GM23338 (cell line): ENCODE results near the gene CRTC1. TPM values are rescaled to one million over a fixed set of nuclear protein-coding genes. Genes with fewer than 3 reads are reported as not detected.

Experiments
- ATAC-seq: fragments of 200-7000 bp; cut with Tn5 transposase; 3 replicates; pipeline ENCODE4 v1.9.1; 2020
- DNase-seq: peaks from one replicate; pipeline ENCODE4 v3.0.0-alpha.2; 2015; ENCODE audit warnings: low spot score
- H2AFZ ChIP-seq: fragments of 200-600 bp; sonication (generic); 2 replicates; pipeline ENCODE4 v1.8.0; 2016; ENCODE audit warnings: antibody characterized with exemption, mild to moderate bottlenecking, moderate library complexity
- H3F3A ChIP-seq: fragments of 200-600 bp; sonication (generic); replicated peaks from 2 replicates; pipeline ENCODE4 v1.8.0; 2017; ENCODE audit warnings: antibody characterized with exemption, mixed run types, low read depth
- H3K27ac ChIP-seq: fragments of 200-600 bp; sonication (generic); 2 replicates; pipeline ENCODE4 v1.6.1; 2016; ENCODE audit warnings: low read depth
- H3K27me3 ChIP-seq: fragments of 200-600 bp; sonication (generic); 2 replicates; pipeline ENCODE4 v1.8.0; 2016; ENCODE audit warnings: mild to moderate bottlenecking, mixed run types, moderate library complexity; ENCODE audit not compliant: insufficient read depth
- H3K36me3 ChIP-seq: fragments of 200-600 bp; sonication (generic); 2 replicates; pipeline ENCODE4 v1.8.0; 2016; ENCODE audit warnings: mild to moderate bottlenecking; ENCODE audit not compliant: insufficient read depth
- H3K4me1 ChIP-seq: fragments of 200-600 bp; sonication (generic); 2 replicates; pipeline ENCODE4 v1.8.0; 2016; ENCODE audit warnings: mild to moderate bottlenecking, moderate library complexity; ENCODE audit not compliant: insufficient read depth
- H3K4me2 ChIP-seq: fragments of 200-600 bp; sonication (generic); 2 replicates; pipeline ENCODE4 v1.7.1; 2017; ENCODE audit warnings: mixed run types
- H3K4me3 ChIP-seq: fragments of 200-600 bp; sonication (generic); 2 replicates; pipeline ENCODE4 v1.6.1; 2016; ENCODE audit warnings: mixed run types
- H3K79me2 ChIP-seq: fragments of 200-600 bp; sonication (generic); replicated peaks from 2 replicates; pipeline ENCODE4 v1.8.0; 2017; ENCODE audit warnings: mild to moderate bottlenecking; ENCODE audit not compliant: insufficient read depth
- H3K9me2 ChIP-seq: fragments of 200-600 bp; sonication (generic); 2 replicates; pipeline ENCODE4 v1.8.0; 2017; ENCODE audit not compliant: insufficient read depth
- H4K20me1 ChIP-seq: fragments of 200-600 bp; sonication (generic); replicated peaks from 2 replicates; pipeline ENCODE4 v1.8.0; 2017; ENCODE audit warnings: mild to moderate bottlenecking; ENCODE audit not compliant: insufficient read depth
- H3K27ac Mint-ChIP-seq: 2 replicates; pipeline ENCODE4 v1.8.0; 2020; ENCODE audit warnings: inconsistent platforms, mild to moderate bottlenecking, moderate library complexity, mixed read lengths
- H3K27me3 Mint-ChIP-seq: 3 replicates; pipeline ENCODE4 v1.8.0; 2022; ENCODE audit warnings: low read depth, mild to moderate bottlenecking, moderate library complexity, mixed read lengths, inconsistent platforms; ENCODE audit not compliant: insufficient read depth, poor library complexity
- H3K36me3 Mint-ChIP-seq: 3 replicates; pipeline ENCODE4 v1.8.0; 2021; ENCODE audit warnings: low read depth, mild to moderate bottlenecking, inconsistent platforms, moderate library complexity, mixed read lengths
- H3K4me1 Mint-ChIP-seq: 3 replicates; pipeline ENCODE4 v1.8.0; 2020; ENCODE audit warnings: mild to moderate bottlenecking, inconsistent platforms, mixed read lengths
- H3K4me3 Mint-ChIP-seq: 3 replicates; pipeline ENCODE4 v1.8.0; 2021; ENCODE audit warnings: moderate library complexity, mild to moderate bottlenecking, inconsistent platforms, mixed read lengths
- H3K9me3 Mint-ChIP-seq: 3 replicates; pipeline ENCODE4 v1.8.0; 2020; ENCODE audit warnings: moderate library complexity, mild to moderate bottlenecking, inconsistent platforms, mixed read lengths
- CREB1 ChIP-seq: fragments of 250-450 bp; sonication (Bioruptor Pico); IDR thresholded peaks from 2 replicates; pipeline ENCODE4 v1.5.0; 2020; ENCODE audit warnings: low read depth, mild to moderate bottlenecking, moderate library complexity
- EZH2phosphoT487 ChIP-seq: fragments of 200-600 bp; sonication (generic); IDR thresholded peaks from one replicate; pipeline ENCODE4 v1.8.1; 2018; ENCODE audit warnings: antibody characterized with exemption; ENCODE audit not compliant: unreplicated experiment
- REST ChIP-seq: IDR thresholded peaks from one replicate; pipeline ENCODE4 v1.6.1; 2018; ENCODE audit warnings: antibody characterized with exemption; ENCODE audit not compliant: unreplicated experiment
- polyA plus RNA-seq: library from polyadenylated mRNA; unstranded; fragments of >200 nt; fragmentation: Nextera tagmentation; extraction: Ambion mirVana; gene quantifications from 2 replicates; pipeline ENCODE4 v1.2.1, GENCODE V29; 2016
- total RNA-seq: library from RNA; depleted of rRNA; stranded (reverse); fragments of >200 nt; shearing (Covaris generic); gene quantifications from 2 replicates; pipeline ENCODE4 v1.2.3, GENCODE V29; 2014
- TF ChIP-seq, protein P1 (sequence below): IDR thresholded peaks from 2 replicates; pipeline ENCODE4 v1.6.1; 2016; ENCODE audit warnings: antibody characterized with exemption
- TF ChIP-seq, protein P2 (sequence below): fragments of 250-450 bp; sonication (Bioruptor Pico); IDR thresholded peaks from 2 replicates; pipeline ENCODE4 v1.5.0; 2020; ENCODE audit warnings: mild to moderate bottlenecking, moderate library complexity

Gene CRTC1
- total and polyA plus RNA-seq, 2 experiments from 2014 or later: 5.4 to 8.4 TPM

DNA sequence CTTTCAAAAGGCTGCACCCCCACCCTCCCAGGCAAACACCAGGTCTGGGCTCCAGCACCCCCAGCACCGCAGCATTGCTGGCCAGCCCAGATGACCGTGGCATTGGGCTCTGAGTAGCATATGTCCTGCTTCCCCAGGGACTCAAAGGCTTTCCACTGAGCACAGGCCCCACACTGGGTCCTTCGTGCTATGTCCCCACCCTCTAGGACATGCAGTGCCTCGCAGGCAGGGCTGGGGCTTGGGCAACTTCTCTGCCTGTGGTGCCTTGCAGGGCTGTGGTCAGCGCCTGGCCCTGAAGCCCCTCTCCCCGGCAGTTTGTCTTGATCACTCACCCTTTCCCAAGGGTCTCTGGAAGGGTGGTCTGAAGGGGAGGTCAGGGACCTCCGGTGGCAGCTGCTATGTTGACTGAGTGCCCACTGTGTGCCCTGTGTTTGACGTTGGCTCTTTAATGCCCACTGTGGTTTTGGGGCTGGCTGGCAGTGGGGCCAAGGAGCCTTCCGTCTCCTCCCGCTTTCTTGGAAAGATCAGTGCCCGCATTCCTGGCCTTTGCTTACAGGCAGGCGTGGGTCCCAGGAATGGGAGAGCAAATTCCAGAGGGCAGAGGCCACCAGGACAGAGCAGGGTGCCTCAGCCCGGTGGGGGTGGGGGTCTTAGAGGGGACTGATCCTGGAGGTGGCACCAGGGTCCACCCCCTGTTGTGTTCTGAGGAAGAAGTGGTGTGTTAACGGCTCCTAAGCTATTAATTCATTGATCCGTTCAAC lies 20.3 kb upstream of the CRTC1 start (continued):
- no peak for TF ChIP-seq CREB1

DNA sequence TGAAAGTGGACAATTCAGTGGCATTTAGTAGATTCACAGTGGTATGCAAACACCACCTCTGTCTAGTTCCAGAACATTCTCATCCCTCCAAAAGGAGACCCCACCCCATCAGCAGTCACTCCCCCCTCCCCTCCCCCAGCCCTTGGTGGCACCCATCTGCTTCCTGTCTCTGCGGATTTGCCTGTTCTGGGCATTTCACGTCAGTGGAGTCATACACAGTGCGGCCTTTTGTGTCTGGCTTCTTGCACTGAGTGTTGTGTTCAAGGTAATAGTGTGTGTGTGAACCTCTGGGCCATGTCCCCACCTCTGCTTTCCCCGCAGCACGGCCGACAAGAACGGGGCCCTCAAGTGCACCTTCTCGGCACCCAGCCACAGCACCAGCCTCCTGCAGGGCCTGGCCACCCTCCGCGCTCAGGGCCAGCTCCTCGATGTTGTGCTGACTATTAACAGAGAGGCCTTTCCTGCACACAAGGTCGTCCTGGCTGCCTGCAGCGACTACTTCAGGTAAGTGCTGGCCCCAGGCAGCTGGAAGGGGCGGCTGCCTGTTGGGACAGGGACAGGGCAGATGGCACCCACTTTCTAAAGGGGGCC lies 19.4 kb upstream of the CRTC1 start:
- Histone ChIP-seq H3K27ac (no peak overlapping the region), H3K9me2 (no peaks in the 10 kb centered on the region), H3K4me3 (no peak overlapping the region), H3K36me3 (no peaks in the 10 kb centered on the region), H3F3A (0 out of 2 replicates have a peak, but pooled peaks cover 3% of the 10 kb centered on the region), H3K4me1 (no peaks in the 10 kb centered on the region), H3K4me2 (no peak overlapping the region), H4K20me1 (no peaks in the 10 kb centered on the region; the same call in 1 of the 2 replicates), H2AFZ (no peak overlapping the region), H3K79me2 (no peaks in the 10 kb centered on the region), H3K27me3 (no peaks in the 10 kb centered on the region)
- Mint-ChIP-seq H3K4me3 (no peak overlapping the region), H3K4me1 (peaks cover 12% of the 10 kb centered on the region), H3K9me3 (no peaks in the 10 kb centered on the region), H3K27ac (no peak overlapping the region), H3K27me3 (peaks cover 2% of the 10 kb centered on the region), H3K36me3 (peaks cover 7% of the 10 kb centered on the region; the same call in 2 of the 3 replicates)
- no peak for DNase-seq
- TF ChIP-seq CREB1: no peak
- no peak for ATAC-seq

DNA sequence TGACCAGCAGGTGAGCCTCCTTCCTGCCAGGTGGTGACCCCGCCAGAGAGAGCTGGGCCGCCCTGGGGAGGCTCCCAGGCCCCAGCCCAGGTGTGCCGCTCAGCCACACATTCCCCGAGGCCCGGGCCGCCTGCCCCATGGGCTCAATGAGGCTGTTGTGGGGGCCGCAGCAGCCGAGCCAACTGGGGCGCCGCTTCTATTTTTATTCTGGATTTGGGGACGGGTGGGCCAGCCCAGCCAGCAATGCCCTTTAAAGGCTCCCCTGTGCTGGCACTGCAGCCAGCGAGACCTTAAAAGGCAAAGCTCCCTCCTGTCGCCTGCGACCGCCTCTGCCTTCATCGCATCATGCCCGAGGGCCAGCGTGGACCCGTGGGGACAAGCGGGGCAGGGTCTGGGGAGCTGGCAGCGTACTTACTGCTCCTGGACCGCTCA lies 17.7 kb upstream of the CRTC1 start:
- H3K9me2 ChIP-seq: no peaks in the 10 kb centered on the region
- no peak overlapping the region for H3K4me2 ChIP-seq
- Mint-ChIP-seq H3K9me3 (no peaks in the 10 kb centered on the region), H3K27me3 (peaks cover 2% of the 10 kb centered on the region), H3K36me3 (peaks cover 10% of the 10 kb centered on the region; the same call in 2 of the 3 replicates), H3K4me1 (peaks cover 8% of the 10 kb centered on the region), H3K4me3 (no peak overlapping the region), H3K27ac (no peak overlapping the region)
- H3F3A ChIP-seq: 0 out of 2 replicates have a peak, but pooled peaks cover 5% of the 10 kb centered on the region
- H3K4me1 ChIP-seq: no peaks in the 10 kb centered on the region
- no peak overlapping the region for H2AFZ ChIP-seq
- H4K20me1 ChIP-seq: no peaks in the 10 kb centered on the region
- no peaks in the 10 kb centered on the region for H3K27me3 ChIP-seq
- H3K36me3 ChIP-seq: no peaks in the 10 kb centered on the region
- no peak overlapping the region for H3K27ac ChIP-seq
- ATAC-seq (no peak), DNase-seq (no peak)
- no peak overlapping the region for H3K4me3 ChIP-seq
- no peaks in the 10 kb centered on the region for H3K79me2 ChIP-seq
- TF ChIP-seq REST (no peak), EZH2phosphoT487 (no peak)
- TF ChIP-seq, protein P1, sequence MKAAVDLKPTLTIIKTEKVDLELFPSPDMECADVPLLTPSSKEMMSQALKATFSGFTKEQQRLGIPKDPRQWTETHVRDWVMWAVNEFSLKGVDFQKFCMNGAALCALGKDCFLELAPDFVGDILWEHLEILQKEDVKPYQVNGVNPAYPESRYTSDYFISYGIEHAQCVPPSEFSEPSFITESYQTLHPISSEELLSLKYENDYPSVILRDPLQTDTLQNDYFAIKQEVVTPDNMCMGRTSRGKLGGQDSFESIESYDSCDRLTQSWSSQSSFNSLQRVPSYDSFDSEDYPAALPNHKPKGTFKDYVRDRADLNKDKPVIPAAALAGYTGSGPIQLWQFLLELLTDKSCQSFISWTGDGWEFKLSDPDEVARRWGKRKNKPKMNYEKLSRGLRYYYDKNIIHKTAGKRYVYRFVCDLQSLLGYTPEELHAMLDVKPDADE: no peak
- TF ChIP-seq, protein P2, sequence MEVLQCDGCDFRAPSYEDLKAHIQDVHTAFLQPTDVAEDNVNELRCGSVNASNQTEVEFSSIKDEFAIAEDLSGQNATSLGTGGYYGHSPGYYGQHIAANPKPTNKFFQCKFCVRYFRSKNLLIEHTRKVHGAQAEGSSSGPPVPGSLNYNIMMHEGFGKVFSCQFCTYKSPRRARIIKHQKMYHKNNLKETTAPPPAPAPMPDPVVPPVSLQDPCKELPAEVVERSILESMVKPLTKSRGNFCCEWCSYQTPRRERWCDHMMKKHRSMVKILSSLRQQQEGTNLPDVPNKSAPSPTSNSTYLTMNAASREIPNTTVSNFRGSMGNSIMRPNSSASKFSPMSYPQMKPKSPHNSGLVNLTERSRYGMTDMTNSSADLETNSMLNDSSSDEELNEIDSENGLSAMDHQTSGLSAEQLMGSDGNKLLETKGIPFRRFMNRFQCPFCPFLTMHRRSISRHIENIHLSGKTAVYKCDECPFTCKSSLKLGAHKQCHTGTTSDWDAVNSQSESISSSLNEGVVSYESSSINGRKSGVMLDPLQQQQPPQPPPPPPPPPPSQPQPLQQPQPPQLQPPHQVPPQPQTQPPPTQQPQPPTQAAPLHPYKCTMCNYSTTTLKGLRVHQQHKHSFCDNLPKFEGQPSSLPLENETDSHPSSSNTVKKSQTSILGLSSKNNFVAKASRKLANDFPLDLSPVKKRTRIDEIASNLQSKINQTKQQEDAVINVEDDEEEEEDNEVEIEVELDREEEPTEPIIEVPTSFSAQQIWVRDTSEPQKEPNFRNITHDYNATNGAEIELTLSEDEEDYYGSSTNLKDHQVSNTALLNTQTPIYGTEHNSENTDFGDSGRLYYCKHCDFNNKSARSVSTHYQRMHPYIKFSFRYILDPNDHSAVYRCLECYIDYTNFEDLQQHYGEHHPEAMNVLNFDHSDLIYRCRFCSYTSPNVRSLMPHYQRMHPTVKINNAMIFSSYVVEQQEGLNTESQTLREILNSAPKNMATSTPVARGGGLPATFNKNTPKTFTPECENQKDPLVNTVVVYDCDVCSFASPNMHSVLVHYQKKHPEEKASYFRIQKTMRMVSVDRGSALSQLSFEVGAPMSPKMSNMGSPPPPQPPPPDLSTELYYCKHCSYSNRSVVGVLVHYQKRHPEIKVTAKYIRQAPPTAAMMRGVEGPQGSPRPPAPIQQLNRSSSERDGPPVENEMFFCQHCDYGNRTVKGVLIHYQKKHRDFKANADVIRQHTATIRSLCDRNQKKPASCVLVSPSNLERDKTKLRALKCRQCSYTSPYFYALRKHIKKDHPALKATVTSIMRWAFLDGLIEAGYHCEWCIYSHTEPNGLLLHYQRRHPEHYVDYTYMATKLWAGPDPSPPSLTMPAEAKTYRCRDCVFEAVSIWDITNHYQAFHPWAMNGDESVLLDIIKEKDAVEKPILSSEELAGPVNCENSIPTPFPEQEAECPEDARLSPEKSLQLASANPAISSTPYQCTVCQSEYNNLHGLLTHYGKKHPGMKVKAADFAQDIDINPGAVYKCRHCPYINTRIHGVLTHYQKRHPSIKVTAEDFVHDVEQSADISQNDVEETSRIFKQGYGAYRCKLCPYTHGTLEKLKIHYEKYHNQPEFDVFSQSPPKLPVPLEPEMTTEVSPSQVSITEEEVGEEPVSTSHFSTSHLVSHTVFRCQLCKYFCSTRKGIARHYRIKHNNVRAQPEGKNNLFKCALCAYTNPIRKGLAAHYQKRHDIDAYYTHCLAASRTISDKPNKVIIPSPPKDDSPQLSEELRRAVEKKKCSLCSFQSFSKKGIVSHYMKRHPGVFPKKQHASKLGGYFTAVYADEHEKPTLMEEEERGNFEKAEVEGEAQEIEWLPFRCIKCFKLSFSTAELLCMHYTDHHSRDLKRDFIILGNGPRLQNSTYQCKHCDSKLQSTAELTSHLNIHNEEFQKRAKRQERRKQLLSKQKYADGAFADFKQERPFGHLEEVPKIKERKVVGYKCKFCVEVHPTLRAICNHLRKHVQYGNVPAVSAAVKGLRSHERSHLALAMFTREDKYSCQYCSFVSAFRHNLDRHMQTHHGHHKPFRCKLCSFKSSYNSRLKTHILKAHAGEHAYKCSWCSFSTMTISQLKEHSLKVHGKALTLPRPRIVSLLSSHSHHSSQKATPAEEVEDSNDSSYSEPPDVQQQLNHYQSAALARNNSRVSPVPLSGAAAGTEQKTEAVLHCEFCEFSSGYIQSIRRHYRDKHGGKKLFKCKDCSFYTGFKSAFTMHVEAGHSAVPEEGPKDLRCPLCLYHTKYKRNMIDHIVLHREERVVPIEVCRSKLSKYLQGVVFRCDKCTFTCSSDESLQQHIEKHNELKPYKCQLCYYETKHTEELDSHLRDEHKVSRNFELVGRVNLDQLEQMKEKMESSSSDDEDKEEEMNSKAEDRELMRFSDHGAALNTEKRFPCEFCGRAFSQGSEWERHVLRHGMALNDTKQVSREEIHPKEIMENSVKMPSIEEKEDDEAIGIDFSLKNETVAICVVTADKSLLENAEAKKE: no peak
